Measurements from ENCODE around the gene RAB1A. TPM values are rescaled to one million over a fixed set of nuclear protein-coding genes. Genes with fewer than 3 reads are reported as not detected.

RAB1A gene
- total and polyA plus RNA-seq, 9 of the 15 experiments (the other 6 are each of a cell fraction or from before 2014, with no cell fraction given) = 43.8 to 163 (median 67.7) TPM

- TF ChIP-seq ZSCAN29 (IDR thresholded peaks at IDR 0.05) (no peak), POLR3G (IDR thresholded peaks at IDR 0.05; ENCODE audit: extremely low read depth, insufficient read length, insufficient replicate concordance) (no peak), RREB1 (CRISPR knock-in tag; IDR thresholded peaks at IDR 0.05) (no peak), SAFB (IDR thresholded peaks at IDR 0.05; ENCODE audit: borderline replicate concordance, low read depth, low read length) (no peak), CLOCK (CRISPR knock-in tag; IDR thresholded peaks at IDR 0.05; ENCODE audit: borderline replicate concordance) (no peak), E2F5 (CRISPR knock-in tag; IDR thresholded peaks at IDR 0.05) (no peak), NR2C2 (CRISPR knock-in tag; IDR thresholded peaks at IDR 0.05) (no peak), NR2C2 (tag; IDR thresholded peaks at IDR 0.05) (no peak), SOX6 (IDR thresholded peaks at IDR 0.05) (no peak; the same call in 1 of the 2 replicates), PHF8 (IDR thresholded peaks at IDR 0.05; ENCODE audit: borderline replicate concordance, low read length) (peak; percentile 35; the same call in 1 of the 2 replicates), RBBP5 (IDR thresholded peaks at IDR 0.05; ENCODE audit: borderline replicate concordance, insufficient read depth, low read length, poor library complexity, severe bottlenecking) (peak; percentile 54), SAP30 (IDR thresholded peaks at IDR 0.05; ENCODE audit: borderline replicate concordance, insufficient read depth, low read depth, low read length, poor library complexity, severe bottlenecking) (no peak), HLTF (IDR thresholded peaks at IDR 0.05) (no peak), ZKSCAN8 (CRISPR knock-in tag; IDR thresholded peaks at IDR 0.05) (no peak), SRSF3 (IDR thresholded peaks at IDR 0.05; ENCODE audit: insufficient read depth, low read length) (no peak)
Observed at GRCh38 chr2:65064728-65065552, 65.0 kb downstream of the RAB1A start (continued).

Data from K562 (cell line).